NCI-H82 treated with DMSO at 0.1 percent for 48 hours (cell line): ENCODE results near the gene PVRIG.
"Not testable (repeated sequence)": the region's sequence is repeated elsewhere in the genome, so short reads cannot be mapped to it uniquely, and the experiment has no call there.

Experiments
- DNase-seq: peaks from one replicate; lab custom pipeline; 2025; ENCODE audit not compliant: unreplicated experiment; lab: John Stamatoyannopoulos, UW

The PVRIG gene

DNA sequence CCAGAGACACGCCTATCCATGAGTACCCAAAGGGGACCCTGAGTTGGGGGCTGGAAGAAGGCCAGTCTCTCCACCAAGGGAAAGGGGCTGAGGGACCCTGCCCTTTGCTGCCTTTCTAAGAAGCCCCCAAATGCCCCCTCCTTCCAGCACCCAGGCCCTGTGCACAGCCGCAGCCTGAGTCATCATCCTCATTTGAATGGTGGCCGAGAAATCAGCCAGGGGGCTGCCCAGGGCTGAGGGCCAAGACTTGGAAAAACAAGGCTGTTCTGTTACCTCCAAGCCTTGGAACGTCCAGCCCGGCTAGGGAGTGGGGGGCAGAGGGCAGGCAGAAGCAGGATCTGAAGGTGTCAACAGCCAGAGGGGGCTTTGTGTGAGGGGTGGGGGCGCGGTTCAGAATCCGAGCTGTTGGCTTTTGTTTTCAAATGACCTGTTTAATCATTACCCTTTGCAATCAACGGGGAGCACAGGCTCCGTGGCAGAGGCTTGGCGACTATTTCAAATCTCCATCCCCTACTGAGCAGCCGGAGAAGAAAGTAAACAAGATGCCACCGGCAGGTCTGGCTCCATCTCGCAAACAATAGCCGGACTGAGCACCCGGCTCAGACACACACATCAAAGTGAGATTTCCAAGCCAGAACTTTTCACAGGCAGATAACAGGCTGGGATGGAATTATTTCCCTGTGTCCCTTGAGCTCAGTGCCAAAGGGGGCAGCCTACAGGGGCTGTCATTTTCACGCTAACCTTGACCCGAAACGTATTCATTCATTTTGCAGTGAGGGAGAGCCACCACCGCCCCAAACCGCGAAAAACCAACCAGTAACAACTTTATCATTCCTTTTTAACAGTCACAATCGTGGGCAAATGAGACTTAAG is 50.5 kb downstream of the PVRIG start:
- not testable (repeated sequence) for DNase-seq
